Gastrocnemius medialis (tissue), 4 donors: ENCODE measurements around the gene PLXND1. TPM values are rescaled to one million over a fixed set of nuclear protein-coding genes. Genes with fewer than 3 reads are reported as not detected.
A peak's percentile ranks its signal among the peaks of the same experiment; 100 is the strongest.

ENCODE experiments used
- ATAC-seq, 2 donors: fragments of 150-250 bp; one replicate each; pipeline ENCODE4 v1.9.1; 2016
- DNase-seq, 2 donors: peaks; one replicate each; pipeline ENCODE4 v3.0.0-alpha.2; 2019
- H3K27ac ChIP-seq, 4 donors: fragments of 200-600 bp; sonication (generic); 1 replicate in 1 of 4; 2 replicates in 3 of 4; pipeline ENCODE4 v1.5.1; 2016 to 2018; ENCODE audit warnings: mild to moderate bottlenecking in 2 of 4, moderate library complexity in 1 of 4
- H3K27me3 ChIP-seq, 3 donors: fragments of 200-600 bp; sonication (generic) in 2 of 3; 1 replicate in 1 of 3; 2 replicates in 2 of 3; pipeline versions ENCODE4 v1.5.1 to v1.6.0; 2016 to 2019; ENCODE audit warnings: mild to moderate bottlenecking in 1 of 3, moderate library complexity in 1 of 3
- H3K36me3 ChIP-seq, 2 donors: fragments of 200-600 bp; sonication (generic) in 1 of 2; one replicate each; pipeline ENCODE4 v1.5.1; 2017 to 2018
- H3K4me1 ChIP-seq, 2 donors: fragments of 200-600 bp; sonication (generic) in 1 of 2; one replicate each; pipeline ENCODE4 v1.5.1; 2016 to 2017; ENCODE audit warnings: mild to moderate bottlenecking in 2 of 2
- H3K4me3 ChIP-seq, 4 donors: fragments of 200-600 bp; sonication (generic) in 3 of 4; 1 replicate in 1 of 4; 2 replicates in 3 of 4; pipeline ENCODE4 v1.5.1; 2016 to 2019; ENCODE audit warnings: mild to moderate bottlenecking in 2 of 4
- H3K9me3 ChIP-seq, 3 donors: fragments of 200-600 bp; sonication (generic) in 2 of 3; 1 replicate in 1 of 3; 2 replicates in 2 of 3; pipeline ENCODE4 v1.5.1; 2016 to 2019
- POLR2A ChIP-seq, 2 donors: fragments of 450-650 bp; IDR thresholded peaks; one replicate each; pipeline ENCODE4 v1.6.1; 2017; ENCODE audit warnings: antibody characterized with exemption in 2 of 2, mild to moderate bottlenecking in 2 of 2, moderate library complexity in 2 of 2
- in situ Hi-C, 4 donors: fragments of 200-750 bp; cut with MboI; loops; one replicate each; pipeline versions ENCODE4 v1.15.0 to v1.8.0; 2017; ENCODE audit warnings: low sequenced_read_pairs in 4 of 4
- intact Hi-C: fragments of 100-400 bp; cut with DNase I; formaldehyde crosslinking; loops from one replicate; pipeline ENCODE4 v1.15.1; 2023; ENCODE audit warnings: low total_unique reads
- total RNA-seq, 4 donors: library from RNA; depleted of rRNA; stranded (reverse); fragments of >200 nt; gene quantifications; one replicate each; pipeline versions ENCODE4 v1.1.0 to v1.2.3, GENCODE V29; 2016
- TF ChIP-seq, protein P1 (sequence below), 5 experiments: fragments of 450-650 bp in 3 of 5; fragments of 200-600 bp in 2 of 5; sonication (generic) in 2 of 5; IDR thresholded peaks in 4 of 5; conservative IDR thresholded peaks in 1 of 5; 1 replicate in 4 of 5; 2 replicates in 1 of 5; pipeline ENCODE4 v1.5.1; 2016 to 2019; ENCODE audit warnings: antibody characterized with exemption in 5 of 5, mild to moderate bottlenecking in 3 of 5, moderate library complexity in 3 of 5

PLXND1 gene
- total RNA-seq, 4 donors from 2014 or later: 15.7 to 70.9 (median 19.9) TPM

DNA sequence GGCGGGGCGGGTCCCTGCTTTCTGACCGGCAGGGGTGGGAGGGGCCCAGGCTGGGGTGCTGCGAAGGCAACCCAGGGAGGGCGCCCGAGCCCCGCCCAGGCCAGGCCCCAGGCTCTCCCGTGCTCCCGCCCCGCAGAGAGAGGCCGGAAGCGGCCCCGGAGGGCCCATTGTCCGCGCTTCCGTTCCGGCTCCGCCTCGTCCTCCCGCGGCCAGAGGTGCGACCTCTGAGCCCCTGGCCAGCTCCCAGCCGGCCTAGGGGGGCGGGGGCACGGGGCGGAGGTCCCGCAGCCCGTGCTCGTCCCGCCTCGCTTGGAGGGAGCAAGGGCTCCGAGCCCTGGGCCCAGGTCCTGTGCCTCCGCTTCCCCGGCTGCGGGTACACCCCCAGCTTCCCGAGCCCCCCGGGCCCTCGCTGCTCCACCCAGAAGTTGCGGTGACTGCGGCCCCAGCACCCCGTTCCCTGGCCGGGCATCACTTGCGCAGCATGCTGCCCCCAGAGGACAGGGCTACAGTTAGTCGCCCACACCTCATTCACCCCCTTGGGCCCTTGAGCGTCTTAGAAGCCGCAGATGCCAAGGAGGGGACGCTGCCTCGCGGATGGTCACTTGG lies 20.4 kb upstream of the PLXND1 start:
- TF ChIP-seq, protein P1, sequence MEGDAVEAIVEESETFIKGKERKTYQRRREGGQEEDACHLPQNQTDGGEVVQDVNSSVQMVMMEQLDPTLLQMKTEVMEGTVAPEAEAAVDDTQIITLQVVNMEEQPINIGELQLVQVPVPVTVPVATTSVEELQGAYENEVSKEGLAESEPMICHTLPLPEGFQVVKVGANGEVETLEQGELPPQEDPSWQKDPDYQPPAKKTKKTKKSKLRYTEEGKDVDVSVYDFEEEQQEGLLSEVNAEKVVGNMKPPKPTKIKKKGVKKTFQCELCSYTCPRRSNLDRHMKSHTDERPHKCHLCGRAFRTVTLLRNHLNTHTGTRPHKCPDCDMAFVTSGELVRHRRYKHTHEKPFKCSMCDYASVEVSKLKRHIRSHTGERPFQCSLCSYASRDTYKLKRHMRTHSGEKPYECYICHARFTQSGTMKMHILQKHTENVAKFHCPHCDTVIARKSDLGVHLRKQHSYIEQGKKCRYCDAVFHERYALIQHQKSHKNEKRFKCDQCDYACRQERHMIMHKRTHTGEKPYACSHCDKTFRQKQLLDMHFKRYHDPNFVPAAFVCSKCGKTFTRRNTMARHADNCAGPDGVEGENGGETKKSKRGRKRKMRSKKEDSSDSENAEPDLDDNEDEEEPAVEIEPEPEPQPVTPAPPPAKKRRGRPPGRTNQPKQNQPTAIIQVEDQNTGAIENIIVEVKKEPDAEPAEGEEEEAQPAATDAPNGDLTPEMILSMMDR (IDR thresholded peaks at IDR 0.05 in 4 of 5, conservative IDR thresholded peaks at IDR 0.05 in 1 of 5): peak in 2 of 5 experiments; percentile 21 to 27
- TF ChIP-seq POLR2A (IDR thresholded peaks at IDR 0.05): peak; percentile 65 to 79
- H3K4me3 ChIP-seq: peak overlapping the region; percentile 77 to 97 (median 88)
- ATAC-seq: peak; percentile 63 to 68
- in situ Hi-C loops (loop anchor here in 1 of 4 donors (10.0 kb wide), 1 partner anchor 132 kb away; no protein-coding TSS in a partner anchor), intact Hi-C loops (loop anchor here (1.0 to 5.0 kb wide), 4 partner anchors 20 to 198 kb away; partner anchors contain the start of gene PLXND1)
- H3K36me3 ChIP-seq: no peaks in the 10 kb centered on the region
- H3K27me3 ChIP-seq: no peaks in the 10 kb centered on the region
- no peaks in the 10 kb centered on the region for H3K9me3 ChIP-seq
- H3K27ac ChIP-seq: peak overlapping the region; percentile 95 to 99 (median 97)
- peak; percentile 87 to 91 for DNase-seq
- H3K4me1 ChIP-seq: peaks cover 41 to 45% of the 10 kb centered on the region in 2 donors

- H3K27me3 ChIP-seq: no peaks in the 10 kb centered on the region
- H3K4me3 ChIP-seq: peak overlapping the region in 1 of 4 donors; percentile 77
- H3K4me1 ChIP-seq: peaks cover 41 to 49% of the 10 kb centered on the region in 2 donors
- H3K36me3 ChIP-seq: no peaks in the 10 kb centered on the region
- intact Hi-C loops (loop anchor here (5.0 kb wide), 1 partner anchor 133 kb away; no protein-coding TSS in a partner anchor), in situ Hi-C loops (loop anchor here in 1 of 4 donors (10.0 kb wide), 1 partner anchor 130 kb away; no protein-coding TSS in a partner anchor)
- no peak for DNase-seq
- no peak for ATAC-seq
- peak overlapping the region; percentile 95 to 99 (median 97) for H3K27ac ChIP-seq
- no peaks in the 10 kb centered on the region for H3K9me3 ChIP-seq
- TF ChIP-seq, protein P1 (IDR thresholded peaks at IDR 0.05 in 4 of 5, conservative IDR thresholded peaks at IDR 0.05 in 1 of 5): no peak
- no peak for TF ChIP-seq POLR2A (IDR thresholded peaks at IDR 0.05)
These were observed 18.8 kb upstream of the PLXND1 start for GRCh38 chr3:129625072-129625874.

DNA sequence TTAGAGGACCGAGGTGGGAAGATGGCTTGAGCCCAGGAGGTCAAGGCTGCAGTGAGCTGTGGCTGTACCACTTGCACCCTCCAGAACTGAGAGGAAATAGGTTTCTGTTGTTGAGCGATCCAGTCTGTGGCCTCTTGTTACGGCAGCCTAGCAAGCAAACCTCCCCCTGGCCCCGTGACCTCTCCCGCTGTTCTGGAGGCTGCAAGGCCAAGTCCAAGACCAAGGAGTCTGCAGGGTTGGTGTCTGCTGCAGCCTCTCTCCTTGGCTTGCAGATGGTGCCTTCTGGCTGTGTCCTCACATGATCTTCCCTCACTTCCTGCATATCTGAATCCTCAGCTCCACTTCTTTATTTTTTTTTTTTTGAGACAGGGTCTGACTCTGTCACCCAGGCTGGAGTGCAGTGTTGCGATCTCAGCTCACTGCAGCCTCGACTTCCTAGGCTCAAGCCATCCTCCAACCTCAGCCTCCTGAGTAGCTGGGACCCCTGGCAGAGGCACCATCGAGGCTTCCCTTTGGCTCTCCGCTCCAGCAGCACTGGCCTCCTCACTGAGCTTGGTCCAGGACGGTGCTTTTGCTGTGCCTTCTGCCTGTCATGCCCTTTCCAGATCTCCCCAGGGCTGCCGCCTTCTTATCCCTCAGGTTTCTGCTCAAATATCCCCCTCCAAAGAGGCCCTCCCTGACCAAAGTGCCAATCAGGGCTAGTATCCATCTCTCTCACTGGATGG lies 18.0 kb upstream of the PLXND1 start:
- TF ChIP-seq, protein P1 (IDR thresholded peaks at IDR 0.05 in 4 of 5, conservative IDR thresholded peaks at IDR 0.05 in 1 of 5): no peak
- TF ChIP-seq POLR2A (IDR thresholded peaks at IDR 0.05): no peak
- ATAC-seq (no peak), DNase-seq (no peak)
- no peaks in the 10 kb centered on the region for H3K36me3 ChIP-seq
- intact Hi-C loops (loop anchor here (5.0 kb wide), 1 partner anchor 132 kb away; no protein-coding TSS in a partner anchor), in situ Hi-C loops (loop anchor here in 1 of 4 donors (10.0 kb wide), 1 partner anchor 130 kb away; no protein-coding TSS in a partner anchor)
- H3K27ac ChIP-seq: peak overlapping the region in 3 of 4 donors; percentile 95 to 99 (median 96)
- peaks cover 41 to 49% of the 10 kb centered on the region in 2 donors for H3K4me1 ChIP-seq
- no peaks in the 10 kb centered on the region for H3K27me3 ChIP-seq
- H3K9me3 ChIP-seq: no peaks in the 10 kb centered on the region
- H3K4me3 ChIP-seq: no peak overlapping the region

GRCh38 chr3:129623447-129624118 lies 17.1 kb upstream of the PLXND1 start:
- Histone ChIP-seq H3K9me3 (no peaks in the 10 kb centered on the region), H3K36me3 (no peaks in the 10 kb centered on the region), H3K4me3 (no peak overlapping the region), H3K27ac (peak overlapping the region; percentile 67 to 99 (median 96)), H3K4me1 (peaks cover 45 to 56% of the 10 kb centered on the region in 2 donors), H3K27me3 (no peaks in the 10 kb centered on the region)
- intact Hi-C loops (no loop called here), in situ Hi-C loops (loop anchor here in 1 of 4 donors (10.0 kb wide), 1 partner anchor 129 kb away; no protein-coding TSS in a partner anchor)
- no peak for ATAC-seq
- TF ChIP-seq POLR2A (IDR thresholded peaks at IDR 0.05): no peak
- TF ChIP-seq, protein P1 (IDR thresholded peaks at IDR 0.05 in 4 of 5, conservative IDR thresholded peaks at IDR 0.05 in 1 of 5): no peak
- peak in 1 of 2 donors; percentile 35 for DNase-seq
